Skeletal muscle satellite cell (primary cell): ENCODE measurements around the gene LRFN2.

Experiments used
- H3K27me3 ChIP-seq: 2 replicates; pipeline ENCODE4 v1.7.0; 2013; ENCODE audit warnings: low read length; ENCODE audit not compliant: control insufficient read depth, insufficient read depth
- H3K36me3 ChIP-seq: 2 replicates; pipeline ENCODE4 v1.7.0; 2013; ENCODE audit warnings: mild to moderate bottlenecking, control low read depth, low read length; ENCODE audit not compliant: insufficient read depth
- H3K4me1 ChIP-seq: 2 replicates; pipeline ENCODE4 v1.7.0; 2013; ENCODE audit warnings: low read length; ENCODE audit not compliant: control insufficient read depth, insufficient read depth
- H3K4me2 ChIP-seq: 2 replicates; pipeline ENCODE4 v1.7.0; 2013; ENCODE audit warnings: mild to moderate bottlenecking, low read length
- H3K4me3 ChIP-seq: 2 replicates; pipeline ENCODE4 v1.7.0; 2013; ENCODE audit warnings: low read length
- H3K9ac ChIP-seq: 2 replicates; pipeline ENCODE4 v1.7.0; 2013; ENCODE audit warnings: mild to moderate bottlenecking, low read depth, low read length, moderate library complexity
- H3K9me3 ChIP-seq: replicated peaks from 2 replicates; pipeline ENCODE4 v1.7.0; 2013; ENCODE audit warnings: mild to moderate bottlenecking, control low read depth, low read length

LRFN2 gene

DNA sequence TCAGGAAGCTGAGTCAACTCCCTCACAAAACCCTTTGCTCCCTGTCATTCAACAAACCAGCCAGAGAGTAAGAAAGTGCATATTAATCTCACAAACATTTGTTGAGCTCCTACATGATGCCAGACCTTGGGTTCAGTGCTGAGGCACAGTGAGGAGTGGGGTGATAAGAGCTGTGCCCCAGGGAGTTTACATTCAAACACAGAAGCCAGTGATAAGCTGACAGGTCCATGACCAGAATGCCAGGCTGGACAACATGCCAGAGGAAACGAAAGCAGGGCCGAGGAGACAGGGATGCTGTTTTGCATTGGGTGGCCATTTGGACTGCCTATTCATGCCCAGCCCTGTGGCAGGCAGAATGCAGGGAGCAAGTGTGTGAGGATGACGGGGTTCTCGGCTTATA is 76.7 kb downstream of the LRFN2 start:
- no peak overlapping the region for H3K4me3 ChIP-seq
- H3K4me2 ChIP-seq, result no peak overlapping the region
- no peaks in the 10 kb centered on the region for H3K27me3 ChIP-seq
- H3K9me3 ChIP-seq, result no peaks in the 10 kb centered on the region
- H3K4me1 ChIP-seq, result no peaks in the 10 kb centered on the region
- H3K9ac ChIP-seq, result no peak overlapping the region
- no peaks in the 10 kb centered on the region for H3K36me3 ChIP-seq

DNA sequence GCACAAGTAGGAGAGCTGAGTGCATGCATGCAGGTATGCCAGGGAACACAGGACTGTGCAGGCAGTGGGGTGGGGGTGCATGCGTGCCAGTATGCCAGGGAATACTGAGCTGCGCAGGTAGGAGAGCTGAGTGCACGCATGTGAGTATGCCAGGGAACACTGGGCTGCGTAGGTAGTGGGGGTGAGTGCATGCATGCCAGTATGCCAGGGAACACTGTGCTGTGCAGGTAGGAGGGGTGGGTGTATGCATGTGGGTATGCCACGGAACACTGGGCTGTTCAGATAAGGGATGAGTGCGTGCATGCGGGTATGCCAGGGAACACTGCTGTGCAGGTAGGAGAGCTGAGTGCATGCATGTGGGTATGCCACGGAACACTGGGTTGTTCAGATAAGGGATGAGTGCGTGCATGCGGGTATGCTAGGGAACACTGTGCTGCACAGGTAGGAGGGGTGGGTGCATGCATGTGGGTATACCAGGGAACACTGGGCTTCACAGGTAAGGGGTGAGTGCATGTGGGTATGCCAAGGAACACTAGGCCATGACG is 77.4 kb downstream of the LRFN2 start:
- H3K4me2 ChIP-seq, result no peak overlapping the region
- no peaks in the 10 kb centered on the region for H3K36me3 ChIP-seq
- H3K4me3 ChIP-seq, result no peak overlapping the region
- no peaks in the 10 kb centered on the region for H3K9me3 ChIP-seq
- no peaks in the 10 kb centered on the region for H3K4me1 ChIP-seq
- H3K27me3 ChIP-seq, result no peaks in the 10 kb centered on the region
- H3K9ac ChIP-seq, result no peak overlapping the region

DNA sequence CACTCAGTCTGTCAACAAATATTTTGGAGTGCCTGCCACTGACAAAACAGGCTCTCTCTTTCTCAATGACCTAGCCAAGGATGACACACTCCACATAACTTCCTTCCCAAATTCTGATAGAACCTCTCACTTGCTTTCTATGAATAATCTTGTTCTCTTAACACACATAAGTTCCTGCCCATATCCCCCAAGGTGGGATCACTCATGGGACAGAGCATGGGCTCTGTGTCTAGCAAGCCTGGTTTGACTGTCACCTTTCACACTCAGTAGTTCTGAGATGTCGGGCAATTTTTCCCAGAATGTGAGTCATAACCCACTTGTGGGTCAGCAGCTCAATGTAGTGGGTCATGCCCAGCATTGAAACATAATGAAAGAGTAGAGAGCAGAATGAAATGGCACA is 78.1 kb downstream of the LRFN2 start:
- H3K27me3 ChIP-seq, result no peaks in the 10 kb centered on the region

DNA sequence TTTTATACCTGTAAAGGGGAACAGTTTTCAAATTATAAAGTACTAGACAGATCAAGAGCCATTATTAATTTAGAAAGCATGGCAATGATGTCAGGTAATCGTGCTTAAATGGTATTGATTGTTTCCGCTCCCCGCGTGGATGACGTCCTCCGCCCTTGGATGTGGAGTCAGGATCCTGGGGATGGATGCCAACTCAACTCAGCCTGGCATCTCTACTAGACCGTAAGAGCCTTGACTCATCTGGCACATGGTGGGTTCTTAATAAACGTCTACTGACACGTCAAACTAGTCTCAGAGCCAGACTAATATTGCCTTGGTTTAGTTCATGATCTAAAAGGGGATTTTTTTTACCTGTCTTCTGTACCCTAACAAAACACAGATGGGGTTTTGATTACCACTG is 80.2 kb downstream of the LRFN2 start:
- H3K36me3 ChIP-seq, result no peaks in the 10 kb centered on the region
- no peaks in the 10 kb centered on the region for H3K4me1 ChIP-seq
- no peak overlapping the region for H3K9ac ChIP-seq
- H3K4me3 ChIP-seq, result no peak overlapping the region
- no peaks in the 10 kb centered on the region for H3K27me3 ChIP-seq
- H3K4me2 ChIP-seq, result no peak overlapping the region
- H3K9me3 ChIP-seq, result peaks cover 3% of the 10 kb centered on the region

More for the DNA sequence above, 78.1 kb downstream of the LRFN2 start:
- Histone ChIP-seq H3K4me1 (no peaks in the 10 kb centered on the region), H3K4me2 (no peak overlapping the region), H3K9ac (no peak overlapping the region), H3K36me3 (no peaks in the 10 kb centered on the region), H3K4me3 (no peak overlapping the region), H3K9me3 (no peaks in the 10 kb centered on the region)

DNA sequence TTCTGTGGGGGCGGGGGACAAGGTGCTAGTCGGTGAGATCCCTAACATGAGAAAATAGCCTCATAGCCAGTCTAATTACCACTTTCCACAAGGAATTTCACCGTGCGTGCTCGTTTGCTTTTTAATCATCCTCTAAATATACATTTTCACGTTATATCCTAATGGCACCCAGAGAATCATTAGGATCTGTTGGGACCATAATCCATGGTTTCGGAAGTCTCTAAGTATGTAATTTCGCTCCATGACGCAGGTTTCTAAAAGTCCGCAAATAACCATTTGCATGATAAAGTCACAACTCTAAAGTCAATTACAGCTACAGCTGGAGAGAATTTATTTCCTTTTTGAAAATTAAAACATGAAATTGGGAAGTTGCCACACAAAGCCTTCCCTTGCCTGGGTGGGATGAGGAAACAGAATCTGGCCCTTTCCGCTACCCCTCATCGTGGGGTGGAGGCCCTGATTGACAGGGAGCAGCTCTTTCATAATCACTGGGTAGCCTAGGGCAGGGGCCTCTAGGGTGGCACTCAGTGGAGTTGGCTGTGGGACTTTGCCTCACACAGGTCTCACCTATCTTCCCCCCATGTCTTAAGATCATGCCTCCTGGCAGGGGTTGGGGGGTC is 81.9 kb downstream of the LRFN2 start:
- no peak overlapping the region for H3K9ac ChIP-seq
- H3K36me3 ChIP-seq, result no peaks in the 10 kb centered on the region
- no peaks in the 10 kb centered on the region for H3K4me1 ChIP-seq
- no peaks in the 10 kb centered on the region for H3K27me3 ChIP-seq
- no peak overlapping the region for H3K4me2 ChIP-seq
- no peak overlapping the region for H3K4me3 ChIP-seq
- H3K9me3 ChIP-seq, result peaks cover 3% of the 10 kb centered on the region

DNA sequence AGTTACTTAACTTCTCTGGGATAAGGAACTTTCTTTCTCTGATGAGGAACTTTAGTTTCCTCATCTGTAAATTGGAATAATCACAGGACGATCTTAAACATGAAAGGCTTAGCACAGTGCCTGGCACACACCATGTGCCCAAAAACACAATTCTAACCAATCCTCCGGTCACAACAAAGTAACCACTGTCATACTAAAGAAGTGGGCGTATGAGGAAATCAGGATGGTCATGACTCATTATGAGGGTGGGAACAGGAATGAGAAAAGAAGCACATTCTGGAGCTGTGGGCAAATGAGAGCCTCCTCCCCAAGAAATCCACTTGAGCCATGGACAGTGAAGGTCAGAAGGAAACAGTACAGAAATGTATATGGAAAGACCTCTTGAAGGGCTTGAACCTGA is 82.9 kb downstream of the LRFN2 start:
- no peak overlapping the region for H3K9ac ChIP-seq
- H3K27me3 ChIP-seq, result no peaks in the 10 kb centered on the region
- no peaks in the 10 kb centered on the region for H3K4me1 ChIP-seq

DNA sequence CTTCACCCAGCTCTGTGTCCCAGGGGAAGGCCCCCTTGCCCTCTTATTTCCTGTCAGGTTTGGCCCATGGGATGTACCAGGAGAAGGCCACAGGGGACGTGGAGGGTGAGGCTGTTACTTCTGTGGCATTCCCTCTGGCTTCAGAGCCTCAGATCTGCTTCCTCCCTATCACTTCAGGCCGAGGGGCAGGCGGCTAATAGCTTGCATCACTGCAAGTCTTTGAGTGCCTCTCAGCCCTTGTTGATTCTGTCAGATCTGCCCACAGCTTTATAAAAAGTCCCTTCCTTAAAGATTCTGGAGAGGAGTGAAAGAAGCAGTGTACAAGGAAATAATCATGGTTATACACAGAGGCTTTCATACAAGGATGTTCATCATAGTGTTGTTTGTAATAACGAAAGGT is 86.9 kb downstream of the LRFN2 start:
- Histone ChIP-seq H3K4me1 (no peaks in the 10 kb centered on the region), H3K4me3 (no peak overlapping the region), H3K36me3 (no peaks in the 10 kb centered on the region), H3K9ac (no peak overlapping the region), H3K9me3 (peaks cover 3% of the 10 kb centered on the region), H3K4me2 (no peak overlapping the region), H3K27me3 (no peaks in the 10 kb centered on the region)

More for the DNA sequence above, 82.9 kb downstream of the LRFN2 start:
- Histone ChIP-seq H3K4me2 (no peak overlapping the region), H3K9me3 (peaks cover 3% of the 10 kb centered on the region), H3K36me3 (no peaks in the 10 kb centered on the region), H3K4me3 (no peak overlapping the region)

DNA sequence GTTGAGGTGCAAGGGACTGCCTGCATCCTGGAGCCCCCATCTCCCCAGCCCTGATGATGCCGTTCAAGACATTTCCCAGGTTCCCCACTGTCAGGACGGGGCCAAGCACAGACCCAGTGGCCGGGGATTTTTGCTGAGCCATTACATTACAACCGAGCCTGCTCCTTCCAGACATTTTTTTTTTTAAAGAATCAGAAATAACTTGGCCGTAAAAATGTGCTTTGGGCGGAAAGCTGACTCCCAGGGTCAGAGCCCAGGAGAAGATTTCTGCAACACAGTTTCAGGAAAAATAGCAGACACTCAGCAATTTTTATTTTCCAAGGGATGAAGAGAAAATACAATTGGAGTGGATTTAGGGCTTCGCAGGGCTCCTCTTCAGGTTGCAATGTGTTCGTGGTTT is 87.9 kb downstream of the LRFN2 start:
- H3K9me3 ChIP-seq, result peaks cover 3% of the 10 kb centered on the region
- no peak overlapping the region for H3K4me2 ChIP-seq
- H3K4me3 ChIP-seq, result no peak overlapping the region
- no peaks in the 10 kb centered on the region for H3K4me1 ChIP-seq
- H3K27me3 ChIP-seq, result no peaks in the 10 kb centered on the region
- no peaks in the 10 kb centered on the region for H3K36me3 ChIP-seq
- H3K9ac ChIP-seq, result no peak overlapping the region

DNA sequence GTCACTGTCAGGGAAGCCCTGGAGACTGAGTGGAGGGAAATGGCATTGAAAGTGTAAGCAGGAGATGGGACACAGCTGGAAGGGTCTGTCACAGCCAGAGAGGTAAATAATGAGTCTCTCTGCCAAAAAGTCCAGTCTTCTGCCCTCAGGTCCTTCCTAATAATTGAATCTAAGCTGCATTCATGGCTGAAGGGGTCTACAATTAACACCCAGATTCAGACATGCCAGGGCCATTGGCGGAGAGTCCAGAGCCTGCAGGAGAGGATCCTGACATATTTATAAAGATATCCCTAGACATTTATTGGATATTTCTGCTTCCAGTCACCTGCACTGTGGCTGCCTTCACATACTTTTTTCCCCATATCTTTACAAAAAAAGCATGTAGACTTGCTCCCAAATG is 89.0 kb downstream of the LRFN2 start:
- Histone ChIP-seq H3K4me3 (no peak overlapping the region), H3K36me3 (no peaks in the 10 kb centered on the region), H3K27me3 (no peaks in the 10 kb centered on the region), H3K9me3 (peaks cover 9% of the 10 kb centered on the region), H3K4me2 (no peak overlapping the region), H3K9ac (no peak overlapping the region), H3K4me1 (no peaks in the 10 kb centered on the region)

DNA sequence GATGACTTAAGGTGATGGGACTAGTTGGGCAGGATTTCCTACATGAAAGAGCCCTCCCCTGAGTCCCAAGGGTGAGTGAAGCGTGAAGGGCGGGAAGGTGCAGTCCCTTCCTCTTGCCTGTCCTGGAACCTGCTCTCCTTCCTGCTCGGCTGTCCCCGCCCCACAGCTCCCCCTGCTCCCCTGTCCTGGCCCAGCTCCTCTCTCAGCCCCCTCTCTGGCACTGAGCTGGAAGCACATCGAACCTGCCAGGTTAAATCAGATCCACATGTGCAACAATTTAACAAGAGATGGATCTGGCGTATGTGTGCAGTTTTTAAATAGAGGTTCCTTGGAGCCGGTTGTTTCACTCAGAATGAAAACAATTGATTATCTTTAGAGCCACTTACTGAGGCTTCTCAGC is 95.0 kb downstream of the LRFN2 start:
- no peak overlapping the region for H3K9ac ChIP-seq
- no peak overlapping the region for H3K4me2 ChIP-seq
- no peaks in the 10 kb centered on the region for H3K27me3 ChIP-seq
- H3K9me3 ChIP-seq, result peaks cover 7% of the 10 kb centered on the region
- H3K4me3 ChIP-seq, result no peak overlapping the region
- H3K36me3 ChIP-seq, result no peaks in the 10 kb centered on the region
- no peaks in the 10 kb centered on the region for H3K4me1 ChIP-seq

DNA sequence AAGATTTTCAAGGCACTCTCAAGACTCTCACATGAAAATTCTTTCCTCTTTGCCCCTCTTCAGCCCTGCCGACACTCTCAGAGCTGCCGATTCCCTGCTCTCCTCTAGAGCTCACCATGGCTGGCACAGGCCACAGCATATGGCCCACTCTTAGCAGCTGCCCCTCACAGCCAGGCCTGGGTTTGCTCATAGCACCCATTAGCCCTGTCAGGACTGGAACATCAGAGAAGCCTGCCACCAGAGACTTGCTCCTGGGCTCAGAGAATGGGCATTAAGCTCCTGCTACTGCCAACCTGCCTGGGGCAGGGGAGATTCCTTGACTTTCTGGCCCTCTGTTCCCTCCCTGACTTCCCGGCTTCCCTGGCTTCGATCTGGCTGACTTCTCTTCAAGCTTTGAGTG is 96.7 kb downstream of the LRFN2 start:
- no peak overlapping the region for H3K9ac ChIP-seq
- no peaks in the 10 kb centered on the region for H3K27me3 ChIP-seq
- H3K9me3 ChIP-seq, result peaks cover 7% of the 10 kb centered on the region
- H3K4me3 ChIP-seq, result no peak overlapping the region
- H3K36me3 ChIP-seq, result no peaks in the 10 kb centered on the region
- no peaks in the 10 kb centered on the region for H3K4me1 ChIP-seq
- no peak overlapping the region for H3K4me2 ChIP-seq

DNA sequence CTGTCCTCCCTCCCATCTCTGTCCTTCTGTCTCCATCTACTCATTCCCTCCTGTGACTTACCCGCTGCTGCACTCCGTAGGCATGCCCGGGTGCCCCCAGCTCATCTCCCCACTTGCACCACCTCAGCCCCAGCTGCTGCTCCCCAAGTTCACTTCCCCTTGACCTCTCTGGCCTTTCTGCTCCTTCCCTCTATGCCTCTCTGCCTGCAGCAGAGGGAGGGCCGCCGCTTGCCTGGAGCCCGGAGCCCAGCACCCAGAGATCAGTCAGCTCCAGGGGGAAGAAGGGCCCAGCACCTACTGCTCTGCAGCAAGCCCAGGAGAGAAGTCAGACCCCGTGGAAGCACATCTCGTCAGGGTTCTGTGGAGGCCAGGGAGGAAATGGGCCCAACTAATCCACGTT is 97.4 kb downstream of the LRFN2 start:
- no peak overlapping the region for H3K9ac ChIP-seq
- H3K9me3 ChIP-seq, result peaks cover 7% of the 10 kb centered on the region
- H3K36me3 ChIP-seq, result no peaks in the 10 kb centered on the region
- H3K4me3 ChIP-seq, result no peak overlapping the region
- H3K27me3 ChIP-seq, result no peaks in the 10 kb centered on the region
- no peak overlapping the region for H3K4me2 ChIP-seq
- no peaks in the 10 kb centered on the region for H3K4me1 ChIP-seq
